ENCODE measurements around the gene SEMA4C.

The SEMA4C gene

GRCh38 chr2:96819876-96820511, 49.9 kb downstream of the SEMA4C start:
- no peak for DNase-seq (ENCODE audit: low spot score)

DNA sequence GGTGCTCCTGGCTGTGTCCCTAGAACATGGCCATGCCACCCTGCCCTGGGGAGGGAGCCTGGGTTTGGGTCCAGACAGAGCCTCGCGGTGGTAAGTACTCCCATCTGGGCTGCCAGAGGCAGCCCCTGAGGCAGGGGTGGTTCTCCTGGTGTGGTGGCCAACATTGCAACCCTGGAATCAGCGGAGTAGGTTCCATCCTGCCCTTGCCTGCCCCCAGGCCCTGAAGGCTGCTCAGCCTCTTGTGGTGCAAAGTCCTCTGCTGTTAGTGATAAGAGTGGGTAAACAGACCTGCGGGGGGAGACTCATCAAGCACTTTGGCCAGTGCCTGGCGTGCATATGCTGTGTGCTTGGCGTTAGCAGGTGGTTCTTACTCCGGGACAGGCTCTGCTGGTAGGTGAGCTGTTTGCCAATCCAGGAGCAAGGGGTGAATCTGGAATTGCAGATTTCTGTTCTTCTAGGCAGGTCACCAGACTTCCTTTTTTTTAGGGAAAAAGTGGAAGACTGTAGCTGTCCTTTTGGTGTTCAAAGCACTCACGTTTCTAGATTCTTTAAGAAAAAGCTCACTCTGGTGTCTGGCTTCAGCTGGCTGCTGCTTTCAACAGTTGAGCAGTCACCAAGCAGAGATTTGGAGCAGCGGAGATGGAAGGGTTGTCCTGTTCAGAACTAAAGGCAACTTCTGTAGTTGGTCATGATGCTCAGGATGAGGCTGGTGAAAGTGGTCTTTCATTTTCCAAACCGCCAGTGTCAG, 50.6 kb downstream of the SEMA4C start:
- DNase-seq (ENCODE audit: low spot score): no peak

DNA sequence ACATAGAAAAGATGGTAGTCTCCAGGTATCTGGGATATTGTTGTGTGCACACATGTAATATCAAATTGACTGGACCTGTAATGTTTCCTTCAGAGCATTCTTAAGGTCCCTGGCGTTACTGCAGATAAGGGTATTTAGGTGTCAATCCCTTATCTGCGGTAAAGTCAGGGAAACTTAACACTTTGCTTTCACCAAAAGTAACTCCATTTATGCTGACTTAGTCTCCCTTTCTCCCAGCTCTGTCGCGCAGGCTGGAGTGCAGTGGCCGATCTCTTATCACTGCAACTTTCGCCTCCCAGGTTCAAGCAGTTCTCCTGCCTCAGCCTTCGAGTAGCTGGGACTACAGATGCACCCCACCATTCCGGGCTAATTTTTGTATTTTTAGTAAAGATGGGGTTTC, 52.0 kb downstream of the SEMA4C start:
- no peak for DNase-seq (ENCODE audit: low spot score)

DNA sequence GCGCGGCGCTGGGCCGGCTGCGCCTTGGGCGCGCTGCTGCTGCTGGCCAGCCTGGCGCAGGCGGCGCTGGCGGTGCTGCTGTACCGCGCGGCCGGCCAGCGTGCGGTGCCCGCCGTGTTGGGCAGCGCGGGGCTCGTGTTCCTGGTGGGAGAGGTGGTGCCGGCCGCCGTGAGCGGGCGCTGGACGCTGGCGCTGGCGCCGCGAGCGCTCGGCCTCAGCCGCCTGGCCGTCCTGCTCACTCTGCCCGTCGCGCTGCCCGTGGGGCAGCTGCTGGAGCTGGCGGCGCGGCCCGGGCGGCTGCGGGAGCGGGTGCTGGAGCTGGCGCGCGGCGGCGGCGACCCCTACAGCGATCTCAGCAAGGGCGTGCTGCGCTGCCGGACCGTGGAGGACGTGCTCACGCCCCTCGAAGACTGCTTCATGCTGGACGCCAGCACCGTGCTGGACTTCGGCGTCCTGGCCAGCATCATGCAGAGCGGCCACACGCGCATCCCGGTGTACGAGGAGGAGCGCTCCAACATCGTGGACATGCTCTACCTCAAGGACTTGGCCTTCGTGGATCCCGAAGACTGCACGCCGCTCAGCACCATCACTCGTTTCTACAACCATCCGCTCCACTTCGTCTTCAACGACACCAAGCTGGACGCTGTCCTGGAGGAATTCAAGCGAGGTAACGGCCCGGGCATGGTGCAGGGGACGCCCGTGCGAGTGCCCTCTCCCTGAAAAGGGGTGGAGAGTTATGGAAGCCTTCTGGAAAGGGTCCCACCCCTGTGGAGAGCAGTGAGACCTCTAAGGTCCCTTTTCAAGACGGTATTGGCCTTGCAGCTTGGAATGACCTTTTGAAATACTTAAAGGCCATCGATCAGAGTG, 52.8 kb downstream of the SEMA4C start:
- peak; percentile 15 for DNase-seq (ENCODE audit: low spot score)

DNA sequence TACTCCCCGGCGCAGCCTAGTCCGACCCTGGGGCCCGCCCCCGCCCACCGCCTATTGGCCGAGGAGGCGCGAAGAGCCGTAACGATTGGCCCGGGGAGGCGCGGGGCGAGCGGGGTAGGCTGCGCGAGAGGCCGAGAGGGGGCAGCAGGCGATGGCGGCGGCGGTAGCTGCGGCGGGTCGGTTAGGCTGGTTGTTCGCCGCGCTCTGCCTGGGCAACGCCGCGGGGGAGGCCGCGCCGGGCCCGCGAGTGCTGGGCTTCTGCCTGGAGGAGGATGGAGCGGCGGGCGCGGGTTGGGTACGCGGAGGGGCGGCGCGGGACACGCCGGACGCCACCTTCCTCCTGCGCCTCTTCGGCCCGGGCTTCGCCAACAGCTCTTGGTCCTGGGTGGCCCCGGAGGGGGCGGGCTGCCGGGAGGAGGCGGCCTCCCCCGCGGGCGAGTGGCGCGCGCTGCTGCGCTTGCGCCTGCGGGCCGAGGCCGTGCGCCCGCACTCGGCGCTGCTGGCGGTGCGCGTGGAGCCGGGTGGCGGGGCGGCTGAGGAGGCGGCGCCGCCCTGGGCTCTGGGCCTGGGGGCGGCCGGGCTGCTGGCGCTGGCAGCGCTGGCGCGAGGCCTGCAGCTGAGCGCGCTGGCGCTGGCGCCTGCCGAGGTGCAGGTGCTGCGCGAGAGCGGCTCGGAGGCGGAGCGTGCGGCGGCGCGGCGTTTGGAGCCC, 53.6 kb downstream of the SEMA4C start, which contains the start of gene CNNM3:
CNNM3 (plus strand) TSS at position 142 of the 709 bp plus-strand sequence; CDS start at position 152, 10 bp downstream.
- peak; percentile 99 for DNase-seq (ENCODE audit: low spot score)

- peak; percentile 45 for DNase-seq (ENCODE audit: low spot score)
Observed at GRCh38 chr2:96815326-96816126, 54.4 kb downstream of the SEMA4C start.

DNA sequence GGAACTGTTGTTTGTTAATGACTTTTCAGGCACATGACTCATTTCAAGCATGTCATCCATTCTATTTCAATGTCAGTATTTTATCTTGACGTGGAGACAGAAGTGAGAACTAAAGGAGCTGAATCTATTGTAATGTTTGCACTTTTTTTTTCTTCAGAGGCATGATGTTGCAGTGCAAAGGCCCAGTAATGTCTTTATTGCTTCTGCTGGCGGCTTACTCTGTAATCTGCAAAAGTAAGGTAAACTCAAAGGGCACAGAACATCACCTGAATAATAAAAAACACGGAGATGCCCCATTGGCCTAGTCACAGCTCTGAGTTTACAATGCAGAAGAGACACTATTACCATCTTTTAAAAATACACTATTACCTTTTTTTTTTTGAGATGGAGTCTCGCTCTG, 56.2 kb downstream of the SEMA4C start:
- no peak for DNase-seq (ENCODE audit: low spot score)

DNA sequence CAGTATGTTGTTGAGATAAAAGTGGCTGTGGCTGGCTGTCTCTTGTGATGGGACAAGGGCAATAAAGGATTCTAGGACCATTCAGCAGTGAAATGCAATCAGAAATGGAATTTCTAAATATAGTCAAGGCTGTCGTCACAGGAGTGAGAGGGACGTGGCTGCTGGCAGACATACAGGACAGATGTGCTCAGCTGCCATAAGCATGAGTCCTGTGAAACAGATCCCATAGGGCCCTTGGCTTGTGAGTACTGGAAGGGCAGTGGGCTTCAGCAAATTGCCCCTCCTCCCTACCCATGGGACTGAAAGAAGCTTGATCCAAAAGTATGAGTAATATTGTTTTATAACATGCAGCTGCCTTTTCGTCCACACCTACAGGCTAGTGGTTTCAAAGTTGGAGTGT, 58.0 kb downstream of the SEMA4C start:
- DNase-seq (ENCODE audit: low spot score): peak; percentile 44

DNA sequence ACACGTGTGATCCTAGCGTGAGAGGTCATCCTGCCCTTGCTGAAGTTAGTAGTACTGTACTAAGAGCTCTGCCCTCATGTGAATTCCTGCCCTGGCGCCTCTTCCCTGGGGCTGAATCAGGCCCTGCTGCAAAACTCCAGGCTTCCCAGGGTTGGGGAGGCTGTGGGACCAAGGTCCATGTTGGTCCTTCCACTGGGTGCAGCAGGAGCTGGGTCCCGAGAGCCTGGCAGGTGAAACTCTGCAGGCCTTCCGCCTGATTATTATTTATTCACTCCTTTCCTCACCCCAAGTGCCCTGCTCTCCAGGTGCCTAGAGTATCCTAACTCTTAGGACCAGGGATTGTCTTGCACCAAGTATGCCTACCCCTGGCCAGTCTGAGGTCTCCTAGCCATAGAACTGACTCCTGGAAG, 59.1 kb downstream of the SEMA4C start:
- DNase-seq (ENCODE audit: low spot score): no peak

DNA sequence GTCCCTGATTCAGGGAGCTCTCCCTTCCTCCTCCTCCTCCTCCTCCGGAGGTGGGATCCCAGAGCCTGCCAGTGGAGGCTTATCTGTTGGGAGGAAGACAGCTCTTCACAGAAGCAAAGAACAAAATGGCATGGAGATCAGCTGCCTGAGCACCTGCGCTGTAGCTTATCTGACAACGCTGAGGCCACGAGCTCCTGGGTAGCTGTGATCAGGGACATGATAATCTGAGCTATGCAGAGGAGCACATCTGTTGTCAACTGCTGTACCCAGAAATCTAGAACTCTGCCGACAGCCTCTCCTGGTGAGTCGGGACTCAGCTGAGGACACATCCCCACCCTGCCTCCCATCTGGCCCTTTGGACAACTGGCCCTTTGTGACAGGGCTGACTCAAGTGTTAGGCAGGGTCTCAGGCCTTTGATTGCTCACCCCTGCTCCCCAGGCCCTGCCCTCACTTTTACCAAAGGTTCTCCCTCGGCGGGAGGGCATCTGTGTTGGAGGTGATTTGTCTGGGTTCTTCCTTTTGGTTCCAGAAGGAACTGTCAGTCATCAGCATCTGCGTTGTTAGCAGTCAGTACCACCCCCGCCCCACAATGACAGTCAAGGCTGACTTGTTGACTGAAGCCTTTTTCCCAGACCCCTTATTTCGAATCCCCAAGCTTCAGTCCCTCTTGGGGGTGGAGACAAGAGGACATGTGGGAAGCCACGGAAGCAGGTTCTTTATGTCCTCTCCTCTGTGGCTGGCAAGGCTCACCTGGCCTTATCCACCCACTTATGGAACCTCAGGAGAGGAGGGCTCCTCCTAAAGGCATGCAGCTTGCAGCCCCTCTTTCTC, 59.7 kb downstream of the SEMA4C start:
- no peak for DNase-seq (ENCODE audit: low spot score)
